SK-N-SH (cell line): ENCODE results near the gene ACACB. TPM values are rescaled to one million over a fixed set of nuclear protein-coding genes. Genes with fewer than 3 reads are reported as not detected.

Experiments
- CTCF ChIA-PET: fragments of 300-600, 350-600 bp; formaldehyde crosslinking; extraction: SDS; loops from one replicate; lab custom pipeline; 2021; lab: Yijun Ruan, JAX
- POLR2A ChIA-PET: fragments of 350-600 bp; sonication (Branson Sonifier 250); formaldehyde crosslinking; extraction: SDS; loops from one replicate; lab custom pipeline; 2020; ENCODE audit warnings: antibody characterized with exemption, inconsistent platforms; lab: Yijun Ruan, JAX
- DNase-seq: peaks from one replicate; pipeline ENCODE4 v3.0.0; 2012
- H2AFZ ChIP-seq: fragments of 200-600 bp; sonication (generic); 2 replicates; pipeline ENCODE4 v1.8.1; 2016; ENCODE audit warnings: antibody characterized with exemption, mild to moderate bottlenecking, low read depth
- H3F3A ChIP-seq: fragments of 200-600 bp; sonication (generic); replicated peaks from 2 replicates; pipeline ENCODE3; 2016; ENCODE audit warnings: antibody characterized with exemption, mild to moderate bottlenecking; ENCODE audit not compliant: insufficient read depth
- H3K27ac ChIP-seq, 2 experiments: fragments of 200-500 bp in 1 of 2; fragments of 200-600 bp in 1 of 2; sonication (Bioruptor generic) in 1 of 2; sonication (generic), shearing (Covaris generic) in 1 of 2; 2 replicates each; pipeline versions ENCODE4 v1.5.1 to v1.6.1; 2014 to 2016; ENCODE audit warnings: low read depth in 2 of 2, inconsistent platforms in 1 of 2, low read length in 1 of 2, mild to moderate bottlenecking in 1 of 2, mixed read lengths in 1 of 2
- H3K27me3 ChIP-seq: fragments of 200-600 bp; sonication (generic), shearing (Covaris generic); 2 replicates; pipeline ENCODE4 v1.6.1; 2016; ENCODE audit warnings: mixed run types; ENCODE audit not compliant: insufficient read depth
- H3K36me3 ChIP-seq, 2 experiments: fragments of 200-500 bp in 1 of 2; fragments of 200-600 bp in 1 of 2; sonication (Bioruptor generic) in 1 of 2; sonication (generic) in 1 of 2; replicated peaks in 1 of 2; 2 replicates each; pipeline versions ENCODE3 to v1.5.1; 2014 to 2016; ENCODE audit warnings: low read length in 1 of 2, mild to moderate bottlenecking in 1 of 2; ENCODE audit not compliant: insufficient read depth in 2 of 2, control insufficient read depth in 1 of 2
- H3K4me1 ChIP-seq, 2 experiments: fragments of 200-500 bp in 1 of 2; fragments of 200-600 bp in 1 of 2; sonication (Bioruptor generic) in 1 of 2; sonication (generic), shearing (Covaris generic) in 1 of 2; 2 replicates each; pipeline versions ENCODE4 v1.5.1 to v1.6.1; 2014 to 2016; ENCODE audit warnings: low read depth in 1 of 2, low read length in 1 of 2, mixed run types in 1 of 2; ENCODE audit not compliant: insufficient read depth in 2 of 2, control insufficient read depth in 1 of 2
- H3K4me2 ChIP-seq: fragments of 200-600 bp; sonication (generic), shearing (Covaris generic); 2 replicates; pipeline ENCODE4 v1.6.1; 2017; ENCODE audit warnings: mixed run types
- H3K4me3 ChIP-seq, 2 experiments: fragments of 200-500 bp in 1 of 2; fragments of 200-600 bp in 1 of 2; sonication (Bioruptor generic) in 1 of 2; sonication (generic), shearing (Covaris generic) in 1 of 2; 2 replicates each; pipeline versions ENCODE4 v1.5.1 to v1.8.1; 2014 to 2016; ENCODE audit warnings: low read depth in 2 of 2, inconsistent platforms in 1 of 2, low read length in 1 of 2, mild to moderate bottlenecking in 1 of 2, mixed read lengths in 1 of 2, moderate library complexity in 1 of 2
- H3K79me2 ChIP-seq: fragments of 200-600 bp; sonication (generic); 2 replicates; pipeline ENCODE4 v1.8.1; 2017; ENCODE audit warnings: mild to moderate bottlenecking; ENCODE audit not compliant: insufficient read depth
- H3K9ac ChIP-seq: fragments of 200-600 bp; sonication (generic); 2 replicates; pipeline ENCODE4 v1.6.1; 2017; ENCODE audit warnings: mixed run types
- H3K9me2 ChIP-seq: fragments of 200-600 bp; sonication (generic); 2 replicates; pipeline ENCODE4 v1.6.1; 2017; ENCODE audit warnings: mixed run types
- H3K9me3 ChIP-seq: fragments of 200-600 bp; sonication (generic); 2 replicates; pipeline ENCODE4 v1.6.1; 2017; ENCODE audit warnings: mixed run types, mild to moderate bottlenecking, moderate library complexity
- H4K20me1 ChIP-seq: fragments of 200-600 bp; sonication (generic); 2 replicates; pipeline ENCODE4 v1.6.1; 2017; ENCODE audit warnings: mild to moderate bottlenecking, mixed run types; ENCODE audit not compliant: insufficient read depth
- EP300 ChIP-seq, 2 experiments: IDR thresholded peaks; 2 replicates each; pipeline versions ENCODE4 v1.4.0 to v1.6.1; 2012; ENCODE audit warnings: borderline replicate concordance in 1 of 2, low read depth in 1 of 2, low read length in 1 of 2
- FOSL2 ChIP-seq: IDR thresholded peaks from 2 replicates; pipeline ENCODE4 v1.4.0; 2012; ENCODE audit warnings: low read depth, mild to moderate bottlenecking, moderate library complexity, borderline replicate concordance
- GATA2 ChIP-seq: sonication (generic); formaldehyde crosslinking; IDR thresholded peaks from 2 replicates; pipeline ENCODE4 v1.5.0; 2020; ENCODE audit warnings: mild to moderate bottlenecking, missing genetic modification reagents
- IRF3 ChIP-seq: fragments of 150-350 bp; IDR thresholded peaks from 2 replicates; pipeline ENCODE4 v1.6.1; 2016; ENCODE audit warnings: mild to moderate bottlenecking, low read depth, low read length
- MEF2A ChIP-seq: IDR thresholded peaks from 2 replicates; pipeline ENCODE4 v1.4.0; 2012; ENCODE audit warnings: low read depth, borderline replicate concordance
- NFIC ChIP-seq: IDR thresholded peaks from 2 replicates; pipeline ENCODE4 v1.4.0; 2012; ENCODE audit warnings: borderline replicate concordance
- NRF1 ChIP-seq: IDR thresholded peaks from 2 replicates; pipeline ENCODE4 v1.6.1; 2012; ENCODE audit warnings: low read depth, mild to moderate bottlenecking, low read length
- PBX3 ChIP-seq: IDR thresholded peaks from 2 replicates; pipeline ENCODE4; 2012
- REST ChIP-seq: IDR thresholded peaks from 2 replicates; pipeline ENCODE4 v1.6.1; 2012; ENCODE audit warnings: mild to moderate bottlenecking, low read depth, low read length, moderate library complexity
- RXRA ChIP-seq: IDR thresholded peaks from 2 replicates; pipeline ENCODE4 v1.4.0; 2012; ENCODE audit warnings: low read depth, mild to moderate bottlenecking, borderline replicate concordance
- TAF1 ChIP-seq: IDR thresholded peaks from 2 replicates; pipeline ENCODE4 v1.6.1; 2012; ENCODE audit warnings: low read depth, mild to moderate bottlenecking, low read length, moderate library complexity, borderline replicate concordance
- TCF12 ChIP-seq: IDR thresholded peaks from 2 replicates; pipeline ENCODE4 v1.4.0; 2012
- TEAD4 ChIP-seq: IDR thresholded peaks from 2 replicates; pipeline ENCODE4 v1.4.0; 2012; ENCODE audit warnings: mild to moderate bottlenecking, borderline replicate concordance; ENCODE audit not compliant: insufficient read depth
- WGBS: methylation state at CpG from one replicate; pipeline ENCODE4 v1.1.6; 2017; ENCODE audit warnings: low lambda C conversion rate; 5-methylcytosine and 5-hydroxymethylcytosine counted together
- polyA plus RNA-seq, 3 experiments: library from polyadenylated mRNA; depleted of rRNA; stranded (reverse); fragments of >200 nt; gene quantifications; 2 replicates each; pipeline ENCODE4 v1.2.3, GENCODE V29; 2012

Gene ACACB
- polyA plus RNA-seq, 1 of the 3 experiments (the other 2 are of a cell fraction), result 6.1 TPM

- CTCF ChIA-PET, result no interaction called here
- TF ChIP-seq EP300 (IDR thresholded peaks at IDR 0.05; ENCODE audit: borderline replicate concordance in 1 of 2, low read depth in 1 of 2, low read length in 1 of 2), result no peak
- TF ChIP-seq FOSL2, result no peak
- no peak for TF ChIP-seq REST
- no peak for TF ChIP-seq IRF3
- TF ChIP-seq MEF2A, result no peak
- TF ChIP-seq PBX3, result no peak
Observed at GRCh38 chr12:109250523-109250922, 134.1 kb downstream of the ACACB start.

GRCh38 chr12:109252799-109253198 lies 136.4 kb downstream of the ACACB start:
- DNase-seq, result no peak
- no peak overlapping the region for H2AFZ ChIP-seq
- no peak overlapping the region for H3K4me2 ChIP-seq
- no peak overlapping the region for H3K27ac ChIP-seq
- H3K27me3 ChIP-seq, result no peaks in the 10 kb centered on the region
- 59% methylated on average over 4 of the region's 4 CpGs for WGBS
- no peaks in the 10 kb centered on the region for H3F3A ChIP-seq
- no peaks in the 10 kb centered on the region for H3K4me1 ChIP-seq
- ChIA-PET POLR2A (interaction anchor here (0.6 kb wide), 1 partner anchor 25 kb away, joined by 5 read pairs; no protein-coding TSS in a partner anchor), CTCF (interaction anchor here (2.0 to 2.6 kb wide), 3 partner anchors 11 to 141 kb away, joined by 6 to 10 read pairs (median 6); no protein-coding TSS in a partner anchor)
- H3K9me2 ChIP-seq, result no peaks in the 10 kb centered on the region
- no peaks in the 10 kb centered on the region for H3K36me3 ChIP-seq
- TF ChIP-seq NFIC (no peak), TEAD4 (no peak), TCF12 (no peak), GATA2 (CRISPR knock-in tag) (no peak), RXRA (no peak), PBX3 (no peak), TAF1 (no peak), NRF1 (no peak)
- TF ChIP-seq, all 33 proteins: peak for 0
- Histone ChIP-seq H3K4me3 (no peak overlapping the region), H3K9ac (no peak overlapping the region), H3K79me2 (no peaks in the 10 kb centered on the region), H3K9me3 (no peaks in the 10 kb centered on the region), H4K20me1 (no peaks in the 10 kb centered on the region)

More at GRCh38 chr12:109250523-109250922, 134.1 kb downstream of the ACACB start:
- H3K4me3 ChIP-seq, result no peak overlapping the region
- WGBS, result 86% methylated on average over 1 of the region's 1 CpG
- H3F3A ChIP-seq, result no peaks in the 10 kb centered on the region
- no peak overlapping the region for H3K27ac ChIP-seq
- no peak overlapping the region for H3K4me2 ChIP-seq
- H3K9ac ChIP-seq, result no peak overlapping the region
- no peaks in the 10 kb centered on the region for H3K79me2 ChIP-seq
- H2AFZ ChIP-seq, result no peak overlapping the region
- H3K9me2 ChIP-seq, result no peaks in the 10 kb centered on the region
- no peaks in the 10 kb centered on the region for H3K27me3 ChIP-seq
- no peaks in the 10 kb centered on the region for H3K9me3 ChIP-seq
- H3K4me1 ChIP-seq, result no peaks in the 10 kb centered on the region
- peaks cover 0 to 3% of the 10 kb centered on the region in 2 experiments for H3K36me3 ChIP-seq
- POLR2A ChIA-PET, result no interaction called here
- no peaks in the 10 kb centered on the region for H4K20me1 ChIP-seq
- DNase-seq, result no peak
